Measurements from ENCODE around the gene FEM1A.
"Not testable (repeated sequence)": the region's sequence is repeated elsewhere in the genome, so short reads cannot be mapped to it uniquely, and the experiment has no call there.

Gene FEM1A

GRCh38 chr19:4791183-4792018 lies at the start of gene FEM1A:
TSS of gene FEM1A (plus strand) at chr19:4791734. CDS start at chr19:4791855, 121 bp downstream.
- DNase-seq = peak; percentile 99

GRCh38 chr19:4742723-4743646 lies 48.5 kb upstream of the FEM1A start:
- no peak for DNase-seq

- no peak for DNase-seq
Observed at GRCh38 chr19:4744451-4745174, 46.9 kb upstream of the FEM1A start.

- not testable (repeated sequence) for DNase-seq
Observed at GRCh38 chr19:4745175-4745574, 46.4 kb upstream of the FEM1A start.

- DNase-seq = no peak
Observed at GRCh38 chr19:4745986-4746385, 45.5 kb upstream of the FEM1A start.

- no peak for DNase-seq
Observed at GRCh38 chr19:4748185-4748584, 43.3 kb upstream of the FEM1A start.

- no peak for DNase-seq
Observed at GRCh38 chr19:4748589-4748988, 42.9 kb upstream of the FEM1A start.

- DNase-seq = no peak
Observed at GRCh38 chr19:4749870-4750590, 41.5 kb upstream of the FEM1A start.

- no peak for DNase-seq
Observed at GRCh38 chr19:4754248-4754647, 37.3 kb upstream of the FEM1A start.

- no peak for DNase-seq
Observed at GRCh38 chr19:4755459-4755858, 36.1 kb upstream of the FEM1A start.

GRCh38 chr19:4758082-4758481 lies 33.5 kb upstream of the FEM1A start:
- DNase-seq = no peak

- DNase-seq = no peak
Observed at GRCh38 chr19:4758659-4759058, 32.9 kb upstream of the FEM1A start.

- DNase-seq = peak; percentile 76
Observed at GRCh38 chr19:4759388-4760284, 31.9 kb upstream of the FEM1A start.

GRCh38 chr19:4760285-4760650 lies 31.3 kb upstream of the FEM1A start:
- DNase-seq = no peak

- DNase-seq = no peak
Observed at GRCh38 chr19:4763021-4763420, 28.5 kb upstream of the FEM1A start.

- DNase-seq = no peak
Observed at GRCh38 chr19:4764393-4764660, 27.2 kb upstream of the FEM1A start.

- DNase-seq = peak; percentile 78
Observed at GRCh38 chr19:4768934-4769777, 22.4 kb upstream of the FEM1A start.

GRCh38 chr19:4772566-4772965 lies 19.0 kb upstream of the FEM1A start:
- no peak for DNase-seq

- DNase-seq = no peak
Observed at GRCh38 chr19:4773047-4773640, 18.4 kb upstream of the FEM1A start.

GRCh38 chr19:4774136-4774535 lies 17.4 kb upstream of the FEM1A start:
- DNase-seq = no peak

Data from activated CD4-positive, alpha-beta T cell treated with anti-CD3 and anti-CD28 coated beads, Interleukin-2, amount 50 U/mL, for 16 hours (primary cell).